GM18499 (cell line): ENCODE results near the gene MAPK10.

ENCODE experiments used
- ATAC-seq: cut with Tn5 transposase; IDR thresholded peaks from one replicate; pipeline ENCODE4 v1.9.1; 2021; ENCODE audit warnings: moderate number of reproducible peaks; ENCODE audit not compliant: insufficient read depth, unreplicated experiment

Gene MAPK10

GRCh38 chr4:85952972-85953650 lies 406.7 kb downstream of the MAPK10 start:
- no peak for ATAC-seq

GRCh38 chr4:85952528-85952927 lies 407.3 kb downstream of the MAPK10 start:
- no peak for ATAC-seq

GRCh38 chr4:85951099-85951498 lies 408.8 kb downstream of the MAPK10 start:
- no peak for ATAC-seq

- no peak for ATAC-seq
Observed at GRCh38 chr4:85946821-85947220, 413.0 kb downstream of the MAPK10 start.

GRCh38 chr4:85942107-85942506 lies 417.7 kb downstream of the MAPK10 start:
- ATAC-seq: no peak

DNA sequence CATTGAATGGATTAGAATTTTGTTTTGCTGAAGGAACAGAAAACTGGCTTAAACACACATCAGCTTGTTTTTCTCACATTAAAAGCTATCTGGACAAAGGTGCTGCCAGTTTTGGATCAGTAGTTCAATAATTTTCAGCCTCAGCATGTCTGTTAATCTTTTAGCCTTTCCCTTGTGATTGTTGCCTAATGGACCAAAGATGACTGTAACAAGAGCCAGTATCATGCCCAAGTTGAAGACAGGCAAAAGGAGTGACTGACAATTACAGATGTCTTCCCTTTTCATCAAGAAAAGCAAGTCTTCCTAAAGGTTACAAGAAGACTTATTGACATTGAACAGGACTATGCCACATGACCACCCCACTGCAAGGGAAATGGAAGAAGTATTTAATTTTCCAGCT lies 419.7 kb downstream of the MAPK10 start:
- no peak for ATAC-seq
